ENCODE results near the gene NLRC5. TPM values are rescaled to one million over a fixed set of nuclear protein-coding genes. Genes with fewer than 3 reads are reported as not detected.

Gene NLRC5
- total RNA-seq, 2 donors from 2014 or later = 0.64 to 0.97 TPM

DNA sequence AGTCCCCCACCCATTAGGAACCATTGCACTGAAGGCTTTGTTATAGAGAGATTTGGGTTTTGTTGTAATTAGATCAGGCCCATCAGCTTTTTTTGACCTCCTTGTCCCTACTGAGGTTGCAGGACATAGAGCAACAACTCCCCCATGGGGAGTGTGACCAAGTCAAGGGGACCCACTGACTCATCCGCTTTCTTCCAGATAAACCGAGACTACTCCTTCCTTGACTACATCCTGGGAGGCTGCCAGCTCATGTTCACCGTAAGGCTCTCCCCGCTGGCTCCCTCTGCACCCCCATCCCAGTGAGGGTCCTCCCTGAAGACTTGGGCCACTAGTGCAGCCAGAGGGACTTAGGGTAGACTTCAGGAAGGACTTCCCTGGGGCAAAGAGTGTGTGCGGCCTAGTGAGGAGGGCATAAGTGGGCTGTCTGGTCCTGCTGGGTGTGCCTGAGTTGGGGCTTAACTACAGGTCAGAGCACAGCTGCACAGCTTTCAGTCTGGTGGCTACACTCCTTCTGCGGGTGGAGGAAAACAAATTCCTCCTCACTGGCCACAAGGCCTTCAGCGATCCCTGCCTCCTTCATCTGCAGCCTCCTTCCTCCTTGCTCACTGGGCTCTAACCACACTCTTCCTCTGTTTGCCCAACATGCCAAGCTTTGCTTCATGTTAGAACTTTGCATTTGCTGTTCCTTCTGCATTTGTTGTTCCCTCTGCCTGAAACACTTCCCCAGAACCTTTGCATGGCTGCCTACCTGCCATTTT, 134.0 kb downstream of the NLRC5 start:
- WGBS, 2 experiments (ENCODE audit: insufficient coverage in 1 of 2, insufficient read length in 1 of 2) = 95 to 97% methylated on average over 6 to 7 of the region's 7 CpGs
- no peaks in the 10 kb centered on the region for H3K4me1 Mint-ChIP-seq
- TF ChIP-seq, protein P1, sequence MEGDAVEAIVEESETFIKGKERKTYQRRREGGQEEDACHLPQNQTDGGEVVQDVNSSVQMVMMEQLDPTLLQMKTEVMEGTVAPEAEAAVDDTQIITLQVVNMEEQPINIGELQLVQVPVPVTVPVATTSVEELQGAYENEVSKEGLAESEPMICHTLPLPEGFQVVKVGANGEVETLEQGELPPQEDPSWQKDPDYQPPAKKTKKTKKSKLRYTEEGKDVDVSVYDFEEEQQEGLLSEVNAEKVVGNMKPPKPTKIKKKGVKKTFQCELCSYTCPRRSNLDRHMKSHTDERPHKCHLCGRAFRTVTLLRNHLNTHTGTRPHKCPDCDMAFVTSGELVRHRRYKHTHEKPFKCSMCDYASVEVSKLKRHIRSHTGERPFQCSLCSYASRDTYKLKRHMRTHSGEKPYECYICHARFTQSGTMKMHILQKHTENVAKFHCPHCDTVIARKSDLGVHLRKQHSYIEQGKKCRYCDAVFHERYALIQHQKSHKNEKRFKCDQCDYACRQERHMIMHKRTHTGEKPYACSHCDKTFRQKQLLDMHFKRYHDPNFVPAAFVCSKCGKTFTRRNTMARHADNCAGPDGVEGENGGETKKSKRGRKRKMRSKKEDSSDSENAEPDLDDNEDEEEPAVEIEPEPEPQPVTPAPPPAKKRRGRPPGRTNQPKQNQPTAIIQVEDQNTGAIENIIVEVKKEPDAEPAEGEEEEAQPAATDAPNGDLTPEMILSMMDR (conservative IDR thresholded peaks at IDR 0.05) = no peak
- no peak for DNase-seq
- no peak overlapping the region for H3K9ac ChIP-seq (ENCODE audit: extremely low read depth, low read length, poor library complexity, severe bottlenecking)
- no peaks in the 10 kb centered on the region for H3K36me3 ChIP-seq (ENCODE audit: control insufficient read depth, insufficient read depth, low read length)
- H3K9me3 ChIP-seq (ENCODE audit: control insufficient read depth, low read length) = no peaks in the 10 kb centered on the region
- H3K4me3 Mint-ChIP-seq = no peak overlapping the region
- H3K27ac Mint-ChIP-seq = no peak overlapping the region
- H3K27me3 ChIP-seq (ENCODE audit: control insufficient read depth, insufficient read depth, low read length, poor library complexity, severe bottlenecking) = no peaks in the 10 kb centered on the region
- no peaks in the 10 kb centered on the region for H3K9me3 Mint-ChIP-seq
- H3K4me1 ChIP-seq (ENCODE audit: control insufficient read depth, insufficient read depth, low read length) = no peaks in the 10 kb centered on the region
- no peaks in the 10 kb centered on the region for H3K36me3 Mint-ChIP-seq (ENCODE audit: low read depth)
- H3K27ac ChIP-seq (ENCODE audit: low read depth, low read length) = no peak overlapping the region
- H3K27me3 Mint-ChIP-seq (ENCODE audit: insufficient read depth) = no peaks in the 10 kb centered on the region
- no peak overlapping the region for H3K4me3 ChIP-seq (ENCODE audit: low read length)

DNA sequence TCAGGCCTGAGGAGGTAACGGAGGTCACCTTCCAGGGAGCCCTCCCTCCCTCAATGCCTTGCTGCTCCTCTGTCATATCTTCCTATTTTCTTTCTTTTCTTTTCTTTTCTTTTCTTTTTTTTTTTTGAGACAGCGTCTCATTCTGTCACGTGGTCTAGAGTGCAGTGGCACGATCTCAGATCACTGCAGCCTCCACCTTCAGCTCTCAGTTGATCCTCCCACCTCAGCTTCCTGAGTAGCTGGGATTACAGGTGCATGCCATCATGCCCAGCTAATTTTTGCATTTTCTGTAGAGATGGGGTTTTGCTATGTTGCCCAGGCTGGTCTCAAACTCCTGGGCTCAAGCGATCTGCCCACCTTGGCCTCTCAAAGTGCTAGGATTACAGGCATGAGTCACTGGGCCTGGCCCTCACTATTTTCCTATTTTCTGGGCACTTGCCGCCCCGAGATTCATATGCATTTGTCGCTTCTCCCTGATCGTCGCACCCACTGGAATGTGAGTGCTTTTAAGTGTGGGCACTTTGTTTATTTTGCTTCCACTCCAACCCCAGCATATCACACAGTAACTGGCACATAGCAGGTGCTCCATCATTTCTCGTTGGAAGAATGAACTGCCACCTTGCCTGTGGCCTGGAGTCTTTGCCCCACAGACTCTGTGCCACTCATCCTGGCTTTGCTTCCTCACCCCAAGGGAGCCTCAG, 134.8 kb downstream of the NLRC5 start:
- Histone ChIP-seq H3K4me1 (ENCODE audit: control insufficient read depth, insufficient read depth, low read length) (no peaks in the 10 kb centered on the region), H3K27ac (ENCODE audit: low read depth, low read length) (no peak overlapping the region), H3K36me3 (ENCODE audit: control insufficient read depth, insufficient read depth, low read length) (no peaks in the 10 kb centered on the region), H3K9me3 (ENCODE audit: control insufficient read depth, low read length) (no peaks in the 10 kb centered on the region), H3K27me3 (ENCODE audit: control insufficient read depth, insufficient read depth, low read length, poor library complexity, severe bottlenecking) (no peaks in the 10 kb centered on the region), H3K9ac (ENCODE audit: extremely low read depth, low read length, poor library complexity, severe bottlenecking) (no peak overlapping the region), H3K4me3 (ENCODE audit: low read length) (no peak overlapping the region)
- TF ChIP-seq, protein P1 (conservative IDR thresholded peaks at IDR 0.05) = no peak
- DNase-seq = no peak
- H3K27me3 Mint-ChIP-seq (ENCODE audit: insufficient read depth) = no peaks in the 10 kb centered on the region
- H3K4me3 Mint-ChIP-seq = no peak overlapping the region
- no peaks in the 10 kb centered on the region for H3K4me1 Mint-ChIP-seq
- H3K9me3 Mint-ChIP-seq = no peaks in the 10 kb centered on the region
- peak overlapping the region; percentile 24 for H3K27ac Mint-ChIP-seq
- WGBS, 2 experiments (ENCODE audit: insufficient coverage in 1 of 2, insufficient read length in 1 of 2) = 90 to 91% methylated on average over 4 to 11 of the region's 11 CpGs
- H3K36me3 Mint-ChIP-seq (ENCODE audit: low read depth) = no peaks in the 10 kb centered on the region

DNA sequence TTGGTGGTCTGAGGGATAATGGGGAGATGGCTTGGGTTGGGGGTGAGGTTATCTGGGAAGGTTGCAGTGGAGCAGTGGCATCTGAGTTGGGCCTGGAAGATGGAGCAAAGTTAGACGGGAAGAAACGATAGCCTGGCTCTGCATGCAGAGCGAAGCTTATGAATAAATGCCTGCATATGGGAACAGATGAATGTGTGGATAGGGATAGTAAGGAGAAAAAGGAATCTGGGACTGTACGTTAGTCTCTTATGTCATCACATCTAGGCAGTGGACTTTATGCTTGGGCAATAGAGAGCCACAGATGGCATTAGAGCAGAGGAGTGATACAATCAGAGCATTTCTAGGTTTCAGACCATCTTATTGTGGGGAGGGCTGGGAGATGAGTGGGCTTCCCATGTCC, 136.0 kb downstream of the NLRC5 start:
- Histone ChIP-seq H3K27ac (ENCODE audit: low read depth, low read length) (no peak overlapping the region), H3K9ac (ENCODE audit: extremely low read depth, low read length, poor library complexity, severe bottlenecking) (no peak overlapping the region), H3K4me1 (ENCODE audit: control insufficient read depth, insufficient read depth, low read length) (no peaks in the 10 kb centered on the region), H3K27me3 (ENCODE audit: control insufficient read depth, insufficient read depth, low read length, poor library complexity, severe bottlenecking) (no peaks in the 10 kb centered on the region), H3K4me3 (ENCODE audit: low read length) (no peak overlapping the region), H3K9me3 (ENCODE audit: control insufficient read depth, low read length) (no peaks in the 10 kb centered on the region), H3K36me3 (ENCODE audit: control insufficient read depth, insufficient read depth, low read length) (no peaks in the 10 kb centered on the region)
- Mint-ChIP-seq H3K9me3 (no peaks in the 10 kb centered on the region), H3K36me3 (ENCODE audit: low read depth) (no peaks in the 10 kb centered on the region), H3K4me3 (no peak overlapping the region), H3K4me1 (no peaks in the 10 kb centered on the region), H3K27ac (no peak overlapping the region), H3K27me3 (ENCODE audit: insufficient read depth) (no peaks in the 10 kb centered on the region)
- TF ChIP-seq, protein P1 (conservative IDR thresholded peaks at IDR 0.05) = no peak
- WGBS, 2 experiments (ENCODE audit: insufficient coverage in 1 of 2, insufficient read length in 1 of 2) = 88 to 97% methylated on average over 4 of the region's 4 CpGs
- DNase-seq = no peak

Measured in endodermal cell (in vitro differentiated cells).